Urothelium cell line (cell line): ENCODE measurements around the gene VPS39.

Source experiments
- DNase-seq: peaks from one replicate; pipeline ENCODE4 v3.0.0; 2011; ENCODE audit warnings: low spot score, mixed read lengths
- FAIRE-seq: peaks from 2 replicates; lab custom pipeline; 2011; peaks lifted over from hg19 to GRCh38; lab: Jason Lieb, UNC

The VPS39 gene

GRCh38 chr15:42147431-42147735 is 60.7 kb downstream of the VPS39 start:
- FAIRE-seq (no peak), DNase-seq (no peak)

GRCh38 chr15:42146551-42147430 is 61.3 kb downstream of the VPS39 start:
- no peak for FAIRE-seq
- DNase-seq, result no peak

- FAIRE-seq, result no peak
- DNase-seq, result no peak
These were observed 62.3 kb downstream of the VPS39 start for GRCh38 chr15:42145546-42146455.

GRCh38 chr15:42144841-42145375 is 63.2 kb downstream of the VPS39 start:
- FAIRE-seq (no peak), DNase-seq (no peak)

DNA sequence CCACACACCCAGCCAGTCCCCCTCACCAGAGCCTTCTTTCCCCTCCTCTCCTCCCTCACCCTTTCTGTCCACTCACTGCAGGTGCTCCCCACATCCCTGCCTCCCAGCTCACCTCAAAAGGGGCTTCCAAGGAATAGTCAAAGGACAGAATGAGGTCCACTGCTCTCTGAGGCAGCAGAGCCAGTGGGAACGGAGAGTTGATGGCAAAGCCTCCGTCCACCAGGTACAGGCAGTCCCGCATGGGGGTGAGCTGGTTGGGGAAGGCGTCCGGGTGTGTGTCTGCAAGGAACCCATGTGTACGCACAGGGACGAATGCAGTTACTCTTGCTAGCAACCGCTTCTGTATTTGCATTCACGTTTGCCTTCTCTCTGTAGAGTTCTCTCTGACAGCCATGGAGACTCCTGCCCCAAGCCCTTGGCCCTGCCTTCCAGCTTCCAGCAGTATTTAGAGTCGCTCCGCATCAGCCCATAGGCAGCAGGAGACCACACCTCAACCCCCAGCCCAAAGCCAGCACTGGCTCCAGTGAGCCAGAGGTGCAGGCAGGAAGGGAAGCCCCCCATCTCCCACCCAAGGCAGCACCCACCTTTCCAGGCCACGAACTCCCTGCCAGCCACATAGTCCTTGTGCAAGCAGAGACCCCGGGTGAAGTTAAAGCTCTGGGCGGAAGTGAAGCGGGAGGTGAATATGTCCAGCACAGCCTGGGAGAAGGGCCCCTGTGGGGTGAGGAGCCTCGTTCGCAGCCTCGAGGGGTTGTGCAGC is 64.1 kb downstream of the VPS39 start:
- DNase-seq, result no peak
- FAIRE-seq, result peak; percentile 53

DNA sequence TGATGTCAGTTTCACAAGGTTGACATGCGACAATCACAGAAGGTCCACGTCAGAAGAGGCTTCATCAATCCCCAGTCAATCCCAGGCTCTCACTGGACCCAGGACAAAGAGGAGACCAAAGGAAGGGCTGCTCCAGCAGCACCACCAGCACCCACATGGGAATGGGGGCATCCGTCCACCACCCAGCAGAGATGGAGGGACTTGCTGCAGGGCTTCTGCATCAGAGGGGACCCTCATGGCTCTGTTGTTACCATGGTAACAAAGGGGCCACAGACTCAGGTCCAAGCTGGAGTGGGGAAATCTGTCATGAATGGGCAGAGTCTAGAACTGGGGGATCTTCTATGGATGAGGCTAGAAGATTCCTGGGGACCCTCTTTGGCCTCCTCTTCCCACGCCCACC is 64.7 kb downstream of the VPS39 start:
- DNase-seq, result no peak
- no peak for FAIRE-seq

GRCh38 chr15:42141795-42142667 is 66.1 kb downstream of the VPS39 start:
- DNase-seq (no peak), FAIRE-seq (no peak)

GRCh38 chr15:42141246-42141645 is 66.9 kb downstream of the VPS39 start:
- DNase-seq (no peak), FAIRE-seq (no peak)

DNA sequence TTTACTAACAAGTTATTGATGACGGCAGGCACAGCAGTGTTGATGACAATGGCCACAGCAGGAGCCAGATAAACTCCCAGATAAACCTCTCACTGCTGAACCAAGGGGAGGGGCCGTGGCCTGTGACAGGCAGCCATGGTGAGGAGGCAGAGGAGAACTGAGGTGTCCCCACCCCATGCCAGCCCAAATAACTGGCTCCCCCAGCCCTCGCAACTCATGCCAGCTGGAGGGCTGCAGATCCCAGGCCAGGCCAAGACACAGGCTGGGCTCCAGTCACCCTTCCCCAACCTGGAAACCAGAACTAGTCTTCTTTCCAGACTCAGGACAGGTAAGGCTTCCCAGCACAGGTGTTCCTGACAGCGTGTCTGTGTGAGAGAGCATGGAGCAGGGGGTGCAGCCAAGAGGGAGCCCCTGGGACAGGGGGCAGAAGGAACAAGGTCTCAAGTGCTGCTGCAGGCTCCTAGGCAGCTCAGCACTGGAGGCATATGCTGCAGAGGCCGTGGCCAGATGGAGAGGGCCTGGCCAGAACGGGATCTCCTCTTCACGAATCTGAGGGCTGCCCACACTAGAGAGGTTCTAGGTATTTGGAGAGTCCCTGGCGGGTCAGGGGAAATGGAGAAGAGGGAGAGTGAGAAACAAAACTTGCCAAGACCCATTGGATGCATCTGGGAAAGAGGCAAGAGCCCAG is 67.6 kb downstream of the VPS39 start:
- FAIRE-seq, result no peak
- DNase-seq, result no peak

DNA sequence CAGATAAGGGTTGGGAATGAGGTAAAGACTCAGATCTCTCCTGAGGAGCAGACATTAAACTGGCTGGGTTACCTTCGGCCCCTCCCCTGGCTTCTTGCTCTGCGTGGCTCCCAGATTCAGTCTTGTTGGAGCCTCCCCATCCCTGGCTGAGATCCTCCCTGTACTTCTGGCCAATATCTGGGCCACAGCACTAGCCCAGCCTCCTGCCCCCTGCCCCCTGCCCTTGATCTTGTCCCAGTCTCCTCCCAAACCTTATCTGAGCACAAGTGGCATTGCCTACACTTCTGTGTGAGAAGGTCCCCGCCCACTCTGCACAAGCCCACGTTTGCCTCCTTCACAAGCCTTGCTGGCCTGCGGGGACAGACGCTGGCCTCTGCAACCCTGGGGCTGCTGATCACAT is 68.5 kb downstream of the VPS39 start:
- no peak for DNase-seq
- no peak for FAIRE-seq

GRCh38 chr15:42138968-42139386 is 69.1 kb downstream of the VPS39 start:
- no peak for DNase-seq
- no peak for FAIRE-seq

DNA sequence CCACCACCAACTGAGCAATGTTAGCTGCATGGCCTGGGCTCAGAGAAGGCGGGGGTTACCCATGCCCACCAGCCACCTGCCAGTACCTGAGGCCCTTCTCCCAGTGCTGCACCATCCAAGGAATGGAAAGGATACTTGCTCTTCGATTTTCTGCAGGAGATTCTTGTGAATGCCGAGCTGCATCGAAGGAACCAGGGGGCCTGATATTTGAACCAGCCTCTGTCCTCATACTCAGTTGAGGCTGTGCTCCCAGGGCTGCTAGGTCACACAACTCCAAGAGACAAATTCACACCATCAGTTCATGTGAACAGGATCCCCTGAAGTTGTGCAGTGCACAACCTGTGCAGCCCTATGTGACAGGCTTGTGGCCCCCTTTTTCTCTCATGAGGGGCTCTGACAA is 69.7 kb downstream of the VPS39 start:
- no peak for DNase-seq
- no peak for FAIRE-seq

- no peak for FAIRE-seq
These were observed 70.4 kb downstream of the VPS39 start for GRCh38 chr15:42137461-42138261.

GRCh38 chr15:42136513-42136912 is 71.6 kb downstream of the VPS39 start:
- DNase-seq (no peak), FAIRE-seq (no peak)

More at GRCh38 chr15:42137461-42138261, 70.4 kb downstream of the VPS39 start:
- DNase-seq, result peak; percentile 56

- DNase-seq (no peak), FAIRE-seq (no peak)
These were observed 72.8 kb downstream of the VPS39 start for GRCh38 chr15:42135351-42135750.

DNA sequence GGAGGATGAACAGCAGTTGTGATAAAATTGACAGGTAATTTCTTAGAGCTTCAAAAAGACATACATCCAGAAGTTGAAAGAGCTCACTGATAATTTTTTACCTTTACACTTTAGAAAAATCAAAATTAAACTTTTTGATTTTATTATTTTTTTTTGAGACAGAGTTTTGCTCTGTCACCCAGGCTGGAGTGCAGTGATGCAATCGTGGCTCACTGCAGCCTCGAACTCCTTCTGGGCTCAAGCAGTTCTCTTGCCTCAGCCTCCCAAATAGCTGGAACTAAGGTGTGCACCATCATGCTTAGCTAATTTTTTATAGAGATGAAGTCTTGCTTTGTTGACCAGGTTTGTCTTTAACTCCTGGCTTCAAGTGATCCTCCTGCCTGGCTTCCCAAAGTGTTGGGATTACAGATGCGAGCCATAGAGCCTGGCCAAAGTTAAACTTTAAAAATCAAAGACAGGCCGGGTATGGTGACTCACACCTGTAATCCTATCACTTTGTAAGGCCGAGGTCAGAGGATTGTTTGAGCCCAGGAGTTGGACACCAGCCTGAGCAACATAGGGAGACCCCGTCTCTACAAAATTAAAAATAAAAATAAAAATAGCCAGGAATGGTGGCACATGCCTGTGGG is 73.4 kb downstream of the VPS39 start:
- FAIRE-seq, result no peak
- DNase-seq, result no peak

- DNase-seq (peak; percentile 74), FAIRE-seq (peak; percentile 91)
These were observed 74.1 kb downstream of the VPS39 start for GRCh38 chr15:42133886-42134502.

- no peak for DNase-seq
- no peak for FAIRE-seq
These were observed 74.7 kb downstream of the VPS39 start for GRCh38 chr15:42133356-42133755.
